Loucy (cell line): ENCODE results near the gene DPF1.

Experiments
- CTCF ChIP-seq: fragments of 200-600 bp; sonication (generic); conservative IDR thresholded peaks from 2 replicates; pipeline ENCODE4 v1.5.1; 2014; ENCODE audit warnings: mild to moderate bottlenecking, antibody characterized with exemption, low read length
- EZH2phosphoT487 ChIP-seq: fragments of 200-600 bp; IDR thresholded peaks from 2 replicates; pipeline ENCODE4 v1.6.1; 2018; ENCODE audit warnings: antibody characterized with exemption, mild to moderate bottlenecking, moderate library complexity, borderline replicate concordance

GRCh38 chr19:38266981-38267597, 43.1 kb upstream of the DPF1 start:
- TF ChIP-seq CTCF (no peak), EZH2phosphoT487 (no peak)
